ENCODE results near the gene CCND3. TPM values are rescaled to one million over a fixed set of nuclear protein-coding genes. Genes with fewer than 3 reads are reported as not detected.

CCND3 gene
- total and polyA plus RNA-seq, 2 of the 8 experiments (the other 6 are each of a cell fraction or from before 2014, with no cell fraction given) = 30.6 to 32.9 TPM

GRCh38 chr6:41955412-41955811 is 13.8 kb upstream of the CCND3 start (continued):
- TF ChIP-seq ATF2 (IDR thresholded peaks at IDR 0.05; ENCODE audit: low read length) = no peak
- no peak for TF ChIP-seq TBP (IDR thresholded peaks at IDR 0.05; ENCODE audit: low read depth, low read length)
- TF ChIP-seq CBX5 (IDR thresholded peaks at IDR 0.05; ENCODE audit: low read depth, low read length) = no peak
- no peak for TF ChIP-seq RFX5 (IDR thresholded peaks at IDR 0.05; ENCODE audit: borderline replicate concordance, low read depth, low read length)
- no peak for TF ChIP-seq NANOG (IDR thresholded peaks at IDR 0.05; ENCODE audit: insufficient read depth, low read depth, low read length, poor library complexity, severe bottlenecking)
- TF ChIP-seq GABPA (IDR thresholded peaks at IDR 0.05; ENCODE audit: borderline replicate concordance, insufficient read depth, low read length) = no peak

Measured in H1 (cell line).